NCI-H1417 treated with DMSO at 0.1 percent for 48 hours (cell line): ENCODE results near the gene CFAP74.

Source experiments
- DNase-seq: peaks from one replicate; lab custom pipeline; 2025; lab: John Stamatoyannopoulos, UW

The CFAP74 gene

GRCh38 chr1:1926886-1927660 is 76.5 kb downstream of the CFAP74 start:
- DNase-seq, result no peak

- DNase-seq, result no peak
These were observed 77.2 kb downstream of the CFAP74 start for GRCh38 chr1:1926346-1926811.

DNA sequence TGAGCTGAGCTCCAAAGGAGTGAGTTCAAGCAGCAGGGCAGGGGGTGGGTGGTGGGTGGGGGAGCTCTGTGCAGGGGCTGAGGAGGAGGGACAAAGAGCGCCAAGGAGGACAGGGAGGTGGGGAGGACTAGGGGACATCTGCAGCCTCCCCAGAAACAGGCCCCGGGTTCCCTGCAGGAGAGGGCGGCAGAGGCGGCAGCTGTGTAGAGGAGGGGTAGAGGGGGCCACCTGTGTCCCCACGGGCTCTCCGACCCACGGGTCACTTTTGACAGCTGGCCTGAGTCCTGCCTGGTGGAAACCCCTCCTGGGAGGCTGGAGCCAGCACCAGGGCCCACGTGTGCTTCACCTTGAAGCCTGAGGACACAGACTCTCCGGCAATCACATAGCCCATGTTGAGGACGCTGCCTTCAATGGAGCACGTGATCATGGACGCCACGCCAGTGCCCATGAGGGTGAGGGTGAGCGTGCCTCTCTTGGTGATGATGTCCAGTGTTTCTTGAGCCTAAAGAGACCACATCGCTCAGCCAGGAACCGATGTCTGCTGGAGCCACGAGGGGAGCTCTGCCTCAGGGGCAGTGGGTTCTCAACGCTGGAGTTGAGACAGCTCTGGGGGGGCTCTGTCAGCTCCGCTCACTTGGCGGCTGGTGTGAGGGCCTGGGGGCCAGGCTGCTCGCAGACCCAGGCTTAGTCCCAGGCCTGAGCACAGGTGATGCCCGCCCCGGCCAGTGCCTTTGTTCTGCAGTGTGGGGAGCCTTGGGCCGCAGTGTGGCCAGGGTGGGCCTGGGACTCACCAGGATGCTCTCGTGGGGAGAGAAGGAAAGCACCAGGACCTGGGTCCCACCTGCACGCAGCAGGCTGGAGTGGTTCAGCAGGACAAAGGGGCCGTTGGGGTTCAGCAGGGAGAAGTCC is 77.9 kb downstream of the CFAP74 start:
- no peak for DNase-seq

DNA sequence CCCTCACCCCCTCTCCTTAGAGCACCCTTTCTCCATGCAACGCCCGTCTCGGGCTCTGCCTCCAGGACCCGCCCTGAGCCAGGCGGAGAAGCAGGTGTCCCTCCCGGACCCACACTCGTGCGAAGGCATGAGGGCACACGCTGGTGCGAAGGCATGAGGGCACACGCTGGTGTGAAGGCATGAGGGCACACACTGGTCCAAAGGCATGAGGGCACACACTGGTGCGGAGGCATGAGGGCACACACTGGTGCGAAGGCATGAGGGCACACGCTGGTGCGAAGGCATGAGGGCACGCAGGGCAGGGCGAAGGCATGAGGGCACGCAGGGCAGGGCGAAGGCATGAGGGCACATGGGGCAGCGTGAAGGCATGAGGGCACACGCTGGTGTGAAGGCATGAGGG is 78.7 kb downstream of the CFAP74 start:
- DNase-seq, result no peak

GRCh38 chr1:1924386-1924785 is 79.2 kb downstream of the CFAP74 start:
- no peak for DNase-seq

DNA sequence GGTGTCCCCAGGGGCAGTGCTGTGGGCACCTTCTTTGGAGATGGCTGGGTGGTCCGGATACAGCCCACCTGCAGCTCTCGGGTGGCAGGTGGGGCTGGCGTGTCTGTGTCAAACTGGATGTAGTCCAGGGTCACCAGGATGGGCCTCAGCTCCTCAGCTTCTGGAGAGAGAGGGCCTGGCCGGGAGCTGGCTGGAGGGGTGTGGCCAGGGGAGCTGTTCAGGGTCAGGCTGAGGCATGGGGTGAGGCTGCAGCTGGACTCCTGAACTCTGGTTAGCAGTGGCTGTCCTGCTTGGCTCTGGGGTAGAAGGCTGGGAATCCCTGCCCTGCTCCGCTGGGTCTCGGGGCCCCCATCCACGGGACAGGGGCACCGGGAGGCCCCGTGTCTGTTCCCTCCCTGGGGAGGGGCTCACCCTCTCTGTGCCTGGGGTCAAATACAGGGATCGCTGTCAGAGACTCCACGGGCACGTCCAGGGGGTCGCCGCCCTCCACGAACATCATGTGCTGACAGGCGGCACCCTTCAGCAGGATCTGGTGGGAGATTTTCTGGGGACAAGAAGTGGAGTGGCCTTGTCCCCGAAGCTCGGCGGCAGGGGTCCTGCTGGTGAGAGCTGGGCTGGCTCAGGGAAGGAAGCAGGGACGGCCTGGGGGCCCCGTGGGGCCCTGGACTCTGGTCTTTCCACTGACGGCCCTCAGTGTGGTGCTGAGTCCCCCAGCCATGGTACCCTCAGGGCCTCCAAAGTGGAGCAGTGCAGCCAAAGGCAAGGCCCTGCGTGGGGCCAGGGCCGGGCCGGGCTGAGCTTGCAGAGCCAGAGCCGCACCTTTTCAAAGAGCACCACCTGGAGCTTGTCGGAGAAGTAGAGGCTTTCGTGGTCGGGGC is 80.4 kb downstream of the CFAP74 start:
- no peak for DNase-seq

GRCh38 chr1:1922702-1922955 is 81.0 kb downstream of the CFAP74 start:
- no peak for DNase-seq

GRCh38 chr1:1921901-1922701 is 81.5 kb downstream of the CFAP74 start:
- DNase-seq, result no peak

- DNase-seq, result no peak
These were observed 82.1 kb downstream of the CFAP74 start for GRCh38 chr1:1921459-1921862.

DNA sequence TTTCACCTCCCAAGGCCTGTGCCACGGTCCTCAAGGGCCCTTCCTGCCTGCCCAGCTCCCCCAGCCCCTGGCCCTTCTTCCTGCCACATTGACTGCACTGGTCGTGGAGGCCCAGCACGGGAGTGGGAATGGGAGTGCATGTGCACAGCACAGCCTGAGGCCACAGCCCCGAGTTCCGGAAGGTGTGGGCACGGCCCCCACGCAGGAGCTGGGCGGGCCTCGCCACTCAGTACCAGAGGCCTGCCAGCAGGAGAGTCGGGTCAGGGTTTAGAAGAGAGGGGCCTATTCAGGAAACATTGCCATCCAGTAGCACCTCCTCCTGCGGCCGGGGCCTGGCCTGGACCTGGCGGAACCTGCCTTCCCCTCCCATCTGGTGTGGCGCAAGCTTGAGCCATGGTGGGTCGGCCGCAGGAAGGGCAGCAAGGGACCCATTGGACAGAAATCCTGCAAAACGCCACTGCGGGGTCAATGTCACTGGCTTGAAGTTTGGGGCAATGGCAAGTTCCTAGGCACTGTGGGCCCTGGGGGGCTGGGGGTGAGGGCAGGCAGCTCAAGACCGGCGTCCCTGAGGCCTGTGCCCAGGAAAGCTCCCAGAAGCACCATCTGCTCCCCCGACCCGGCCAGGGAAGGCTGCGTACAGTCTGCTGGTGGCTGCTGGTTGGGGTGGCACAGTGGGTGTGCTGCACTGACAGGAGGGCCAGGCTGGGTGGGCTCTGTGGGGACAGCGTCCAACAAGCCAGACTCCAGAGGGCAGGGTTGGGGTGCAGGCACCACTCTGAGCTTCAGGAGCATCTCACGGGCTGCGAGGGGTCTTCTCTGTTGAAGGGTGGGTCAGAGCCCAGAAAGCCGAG is 82.8 kb downstream of the CFAP74 start:
- DNase-seq, result no peak

- DNase-seq, result no peak
These were observed 83.5 kb downstream of the CFAP74 start for GRCh38 chr1:1920057-1920607.

DNA sequence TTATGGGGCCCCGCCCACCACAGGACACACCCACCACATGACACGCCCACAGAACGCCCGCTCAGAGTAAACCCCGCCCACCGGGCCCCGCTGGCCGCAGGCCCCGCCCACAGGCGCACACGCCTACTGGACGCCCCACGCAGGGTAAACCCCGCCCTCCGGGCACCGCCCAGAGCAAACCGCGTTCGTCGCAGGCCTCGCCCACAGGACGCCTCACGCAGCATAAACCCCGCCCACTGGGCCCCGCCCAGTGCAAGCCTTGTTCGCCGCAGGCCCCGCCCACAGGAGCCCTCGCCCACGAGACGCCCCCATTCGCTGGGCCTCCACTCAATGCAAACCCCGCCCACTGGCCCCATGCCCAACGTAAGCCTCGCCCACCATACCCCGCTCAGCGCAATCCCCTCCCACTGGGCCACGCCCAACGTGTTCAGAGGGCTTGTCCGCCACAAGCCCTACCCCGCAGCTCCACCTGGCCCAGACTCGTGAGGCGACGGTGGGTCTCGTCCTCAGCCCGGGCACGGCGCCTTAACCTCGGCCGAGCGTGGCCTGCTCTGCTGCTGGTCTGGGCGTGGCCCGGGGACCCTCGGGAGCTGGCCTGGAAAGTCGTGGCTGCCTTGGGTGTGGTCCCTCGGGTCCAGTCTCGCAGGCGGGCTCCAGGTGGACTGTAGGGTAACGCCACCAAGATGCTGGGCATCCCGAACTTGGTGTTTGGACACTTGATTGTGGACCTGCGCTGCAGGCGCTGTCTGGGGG is 84.1 kb downstream of the CFAP74 start:
- DNase-seq, result peak; percentile 70

DNA sequence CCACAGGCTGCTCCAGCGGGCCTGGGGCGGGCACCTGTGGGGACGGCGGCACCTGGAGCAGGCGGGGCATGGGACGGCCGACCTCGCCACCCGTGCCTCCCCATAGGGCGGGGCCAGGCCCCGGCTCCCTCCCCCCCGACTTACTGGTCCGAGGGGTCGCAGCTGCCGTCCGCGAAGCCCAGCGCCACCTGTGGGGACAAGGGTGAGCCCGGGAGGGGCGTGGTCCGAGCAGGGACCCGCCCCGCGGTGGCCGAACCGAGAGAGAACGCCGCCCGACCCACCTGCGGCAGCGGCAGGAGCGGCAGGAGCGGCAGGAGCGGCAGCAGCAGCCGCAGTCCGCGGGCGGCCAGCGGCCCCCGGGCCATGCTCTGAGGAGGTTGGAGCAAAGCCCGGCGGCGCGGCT is 84.7 kb downstream of the CFAP74 start, which contains the start of gene TMEM52:
TMEM52 (minus strand) TSS at position 379 of the 403 bp plus-strand sequence; CDS start at position 365, 14 bp downstream.
- DNase-seq, result no peak

GRCh38 chr1:1917995-1918900 is 85.3 kb downstream of the CFAP74 start:
- DNase-seq, result no peak

GRCh38 chr1:1917304-1917976 is 86.1 kb downstream of the CFAP74 start:
- no peak for DNase-seq

DNA sequence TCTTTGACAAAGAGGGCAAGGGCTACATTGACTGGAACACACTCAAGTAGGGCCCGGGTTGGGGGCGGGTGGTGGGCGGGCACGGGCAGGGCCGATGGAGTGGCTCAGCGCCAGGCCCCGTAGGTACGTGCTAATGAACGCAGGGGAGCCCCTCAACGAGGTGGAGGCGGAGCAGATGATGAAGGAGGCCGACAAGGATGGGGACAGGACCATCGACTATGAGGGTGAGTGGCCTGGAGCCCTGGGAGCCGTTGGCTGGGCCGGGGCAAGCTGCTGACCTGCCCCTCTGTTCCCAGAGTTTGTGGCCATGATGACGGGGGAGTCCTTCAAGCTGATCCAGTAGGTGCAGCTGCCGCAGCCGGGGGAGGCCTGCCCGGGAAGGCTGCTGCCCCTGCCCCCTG is 86.7 kb downstream of the CFAP74 start:
- DNase-seq, result no peak
